Esophagus squamous epithelium (tissue), 5 donors: Measurements from ENCODE around the gene NUDT6. TPM values are rescaled to one million over a fixed set of nuclear protein-coding genes. Genes with fewer than 3 reads are reported as not detected.

Experiments
- DNase-seq: peaks from one replicate; lab custom pipeline; 2025; lab: John Stamatoyannopoulos, UW
- H3K27ac ChIP-seq, 4 donors: fragments of 200-600 bp; sonication (generic); one replicate each; pipeline ENCODE4 v1.5.1; 2016 to 2019; ENCODE audit warnings: mild to moderate bottlenecking in 1 of 4
- H3K27me3 ChIP-seq, 4 donors: fragments of 200-600 bp; sonication (generic); 1 replicate in 3 of 4; 2 replicates in 1 of 4; pipeline versions ENCODE4 v1.5.1 to v1.6.0; 2017 to 2021; ENCODE audit warnings: antibody characterized with exemption in 1 of 4
- H3K36me3 ChIP-seq, 3 donors: fragments of 200-600 bp; sonication (generic); one replicate each; pipeline ENCODE4 v1.5.1; 2016 to 2019
- H3K4me1 ChIP-seq, 3 donors: fragments of 200-600 bp; sonication (generic); one replicate each; pipeline ENCODE4 v1.5.1; 2017 to 2019
- H3K4me3 ChIP-seq, 4 donors: fragments of 200-600 bp; sonication (generic); 1 replicate in 3 of 4; 2 replicates in 1 of 4; pipeline ENCODE4 v1.5.1; 2016 to 2019; ENCODE audit warnings: mild to moderate bottlenecking in 2 of 4, moderate library complexity in 1 of 4
- H3K9me3 ChIP-seq, 3 donors: fragments of 200-600 bp; sonication (generic); one replicate each; pipeline ENCODE4 v1.5.1; 2016 to 2019
- CTCF ChIP-seq, 6 experiments: fragments of 450-650 bp in 4 of 6; fragments of 200-600 bp in 2 of 6; sonication (generic) in 2 of 6; IDR thresholded peaks; one replicate each; pipeline ENCODE4 v1.5.1; 2016 to 2019; ENCODE audit warnings: antibody characterized with exemption in 6 of 6, mild to moderate bottlenecking in 4 of 6, moderate library complexity in 4 of 6
- POLR2A ChIP-seq, 4 donors: fragments of 450-650 bp; IDR thresholded peaks; one replicate each; pipeline ENCODE4 v1.6.1; 2017; ENCODE audit warnings: antibody characterized with exemption in 4 of 4, mild to moderate bottlenecking in 4 of 4, moderate library complexity in 3 of 4
- WGBS, 2 donors: methylation state at CpG; one replicate each; pipeline ENCODE4 v1.1.5; 2018; 5-methylcytosine and 5-hydroxymethylcytosine counted together
- intact Hi-C: fragments of 100-400 bp; cut with DNase I; formaldehyde crosslinking; loops from one replicate; pipeline ENCODE4 v1.15.0; 2022
- total RNA-seq, 4 donors: library from RNA; depleted of rRNA; stranded (reverse); fragments of >200 nt; gene quantifications; one replicate each; pipeline ENCODE4 v1.1.0, GENCODE V29; 2016
- donor health status: DM: yes; HTN: yes; CAD: no.

The NUDT6 gene
- total RNA-seq, result 1 to 10 TPM; 1.8 to 8.8 (median 4.3) TPM

- H3K27ac ChIP-seq, result peak within 1 kb of the TSS; percentile 66 to 84 (median 80)
- H3K4me1 ChIP-seq, result peaks cover 0 to 26% (median 10%) of the 10 kb centered on the region in 3 donors
- H3K9me3 ChIP-seq, result no peaks in the 10 kb centered on the region
- no peak for DNase-seq
- H3K4me3 ChIP-seq, result peak within 1 kb of the TSS; percentile 80 to 97 (median 83)
- TF ChIP-seq CTCF (IDR thresholded peaks at IDR 0.05) (no peak), POLR2A (IDR thresholded peaks at IDR 0.05) (no peak)
- H3K27me3 ChIP-seq, result no peaks in the 10 kb centered on the region
- 0 to 1% methylated on average over 14 to 23 of the region's 63 CpGs for WGBS, 2 donors
- H3K36me3 ChIP-seq, result peaks cover 0 to under 1% (median 0%) of the 10 kb centered on the region in 3 donors
- intact Hi-C loops, result no loop called here
These were observed at the start of gene NUDT6 for GRCh38 chr4:122921971-122922876. TSS of gene NUDT6 (minus strand) at chr4:122922597. CDS start at chr4:122922572, 25 bp downstream.

- WGBS, 2 donors, result 65 to 69% methylated on average over 6 of the region's 6 CpGs
- Histone ChIP-seq H3K27ac (no peak overlapping the region), H3K4me1 (no peaks in the 10 kb centered on the region), H3K27me3 (no peaks in the 10 kb centered on the region), H3K9me3 (no peaks in the 10 kb centered on the region), H3K4me3 (no peak overlapping the region), H3K36me3 (peaks cover 0 to 5% (median 0%) of the 10 kb centered on the region in 3 donors)
- no peak for TF ChIP-seq POLR2A (IDR thresholded peaks at IDR 0.05)
- no peak for TF ChIP-seq CTCF (IDR thresholded peaks at IDR 0.05)
- no peak for DNase-seq
- intact Hi-C loops, result no loop called here
These were observed 45.9 kb upstream of the NUDT6 start for GRCh38 chr4:122968227-122968812.

- no peaks in the 10 kb centered on the region for H3K27me3 ChIP-seq
- no peaks in the 10 kb centered on the region for H3K4me1 ChIP-seq
- no peak overlapping the region for H3K4me3 ChIP-seq
- H3K9me3 ChIP-seq, result no peaks in the 10 kb centered on the region
- 94% methylated on average over 3 of the region's 3 CpGs for WGBS, 2 donors
- TF ChIP-seq POLR2A (IDR thresholded peaks at IDR 0.05) (no peak), CTCF (IDR thresholded peaks at IDR 0.05) (no peak)
- peaks cover 0 to 5% (median 0%) of the 10 kb centered on the region in 3 donors for H3K36me3 ChIP-seq
- intact Hi-C loops, result no loop called here
- H3K27ac ChIP-seq, result no peak overlapping the region
- DNase-seq, result no peak
These were observed 44.8 kb upstream of the NUDT6 start for GRCh38 chr4:122967231-122967630.

- Histone ChIP-seq H3K4me1 (no peaks in the 10 kb centered on the region), H3K27ac (no peak overlapping the region), H3K9me3 (no peaks in the 10 kb centered on the region), H3K36me3 (peaks cover 0 to 5% (median 0%) of the 10 kb centered on the region in 3 donors), H3K27me3 (no peaks in the 10 kb centered on the region), H3K4me3 (no peak overlapping the region)
- intact Hi-C loops, result no loop called here
- 81 to 85% methylated on average over 4 of the region's 4 CpGs for WGBS, 2 donors
- no peak for TF ChIP-seq POLR2A (IDR thresholded peaks at IDR 0.05)
- no peak for TF ChIP-seq CTCF (IDR thresholded peaks at IDR 0.05)
- no peak for DNase-seq
These were observed 43.8 kb upstream of the NUDT6 start for GRCh38 chr4:122966201-122966600.

GRCh38 chr4:122963216-122963615, 40.8 kb upstream of the NUDT6 start:
- no peak for DNase-seq
- TF ChIP-seq CTCF (IDR thresholded peaks at IDR 0.05), result no peak
- no peak for TF ChIP-seq POLR2A (IDR thresholded peaks at IDR 0.05)
- no peak overlapping the region for H3K4me3 ChIP-seq
- no peak overlapping the region for H3K27ac ChIP-seq
- H3K4me1 ChIP-seq, result peaks cover 0 to 11% (median 0%) of the 10 kb centered on the region in 3 donors
- H3K9me3 ChIP-seq, result no peaks in the 10 kb centered on the region
- H3K27me3 ChIP-seq, result no peaks in the 10 kb centered on the region
- intact Hi-C loops, result no loop called here
- H3K36me3 ChIP-seq, result no peaks in the 10 kb centered on the region
